Limb (tissue), 2 donors: ENCODE data around the gene FMOD.

Source experiments
- DNase-seq, 2 donors: peaks; one replicate each; pipeline ENCODE4 v3.0.0-alpha.2; 2016; ENCODE audit errors: extremely low spot score in 2 of 2

The FMOD gene

DNA sequence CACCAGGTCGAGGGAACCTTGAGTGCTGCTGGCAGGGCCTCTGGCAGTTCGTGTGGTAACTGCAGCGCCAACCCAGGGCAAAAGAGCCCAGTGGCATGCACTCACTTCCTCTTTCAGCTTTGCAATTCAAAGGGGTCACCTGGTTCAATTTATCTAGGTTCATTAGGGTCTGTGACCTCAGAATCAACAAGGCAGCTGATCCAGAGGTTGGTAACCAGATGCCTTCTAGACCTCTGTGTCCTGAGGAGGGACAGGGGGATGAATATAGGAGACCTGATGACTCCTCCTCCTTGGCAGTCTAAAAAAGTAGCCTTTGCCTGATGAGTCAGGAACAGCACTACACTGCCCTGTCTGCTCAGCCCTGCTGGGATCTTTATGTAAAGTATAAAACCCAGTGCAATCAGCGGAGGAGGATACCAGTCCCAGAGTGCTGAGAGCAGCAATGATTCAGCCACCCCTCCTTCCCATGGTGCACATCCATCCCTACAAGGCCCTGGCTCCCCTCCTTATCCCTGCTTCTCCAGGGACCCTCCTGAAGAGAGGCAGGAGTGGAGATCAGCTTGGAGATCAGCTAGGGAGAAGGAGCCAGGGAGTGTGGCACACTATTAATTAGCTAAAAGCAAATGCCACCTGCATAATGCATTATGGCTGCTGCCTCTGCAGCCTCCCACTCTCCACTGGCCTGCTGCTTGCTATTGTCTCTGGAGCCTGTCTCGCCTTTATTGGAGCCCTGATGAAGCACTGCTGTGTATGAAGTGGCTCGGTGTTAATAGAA lies 11.2 kb upstream of the FMOD start:
- DNase-seq: no peak

DNA sequence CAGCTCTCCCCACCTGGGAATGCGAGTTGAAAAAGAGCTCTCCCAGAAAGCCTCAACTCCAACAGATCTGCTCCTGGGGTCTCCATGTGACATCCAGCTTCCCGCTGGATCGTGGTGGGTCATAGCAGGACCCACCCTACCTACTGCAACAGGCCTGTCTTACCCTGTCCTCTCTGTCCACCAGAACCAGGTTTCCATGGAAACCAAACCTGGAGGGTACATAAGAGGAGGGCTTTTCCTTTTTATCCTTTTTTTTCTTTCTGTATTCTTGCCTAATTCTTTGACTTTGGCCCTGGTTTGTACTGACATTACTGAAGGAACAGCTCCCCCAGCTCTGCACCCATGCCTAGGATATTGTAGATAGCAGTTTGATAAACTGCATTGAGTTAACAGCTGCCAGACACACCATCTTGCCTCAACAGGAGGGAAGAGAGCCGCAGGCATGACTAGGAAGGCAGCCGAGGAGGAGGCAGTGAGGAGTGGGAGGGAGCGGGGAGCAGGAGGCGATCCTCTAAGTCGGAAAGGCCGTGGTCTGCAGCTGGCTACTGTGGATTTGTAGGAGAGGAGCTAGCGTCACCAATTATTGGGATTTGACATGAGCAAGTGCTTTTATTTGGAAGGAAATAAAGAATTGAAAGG lies 9.7 kb upstream of the FMOD start:
- DNase-seq: no peak

DNA sequence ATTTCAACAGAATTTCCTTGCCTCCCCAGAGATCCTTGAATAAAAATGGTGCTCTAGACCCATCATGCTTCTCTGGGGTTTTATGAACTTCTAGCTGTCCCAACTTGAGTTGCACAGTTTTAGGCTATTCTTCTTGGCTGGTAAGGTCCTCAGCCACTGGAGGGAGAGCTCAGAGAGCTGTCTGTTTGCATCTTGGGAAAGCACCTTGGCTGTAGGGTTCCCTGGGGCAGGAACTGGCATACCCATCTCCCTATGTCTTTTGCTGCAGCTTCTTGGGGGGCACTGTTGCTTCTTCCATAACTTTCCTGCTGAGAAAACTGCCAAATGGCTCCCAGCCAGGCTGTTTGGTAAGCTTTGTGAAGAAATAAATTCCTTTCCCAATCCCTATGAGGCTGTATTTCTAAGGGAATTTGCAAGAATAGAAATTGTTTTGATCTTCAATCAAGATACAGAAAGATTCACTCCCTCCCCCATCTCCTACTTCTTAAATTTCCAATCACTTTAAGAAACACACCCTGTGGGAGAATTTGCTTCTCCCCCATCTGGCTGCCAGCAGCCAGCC lies 8.2 kb upstream of the FMOD start:
- no peak for DNase-seq

DNA sequence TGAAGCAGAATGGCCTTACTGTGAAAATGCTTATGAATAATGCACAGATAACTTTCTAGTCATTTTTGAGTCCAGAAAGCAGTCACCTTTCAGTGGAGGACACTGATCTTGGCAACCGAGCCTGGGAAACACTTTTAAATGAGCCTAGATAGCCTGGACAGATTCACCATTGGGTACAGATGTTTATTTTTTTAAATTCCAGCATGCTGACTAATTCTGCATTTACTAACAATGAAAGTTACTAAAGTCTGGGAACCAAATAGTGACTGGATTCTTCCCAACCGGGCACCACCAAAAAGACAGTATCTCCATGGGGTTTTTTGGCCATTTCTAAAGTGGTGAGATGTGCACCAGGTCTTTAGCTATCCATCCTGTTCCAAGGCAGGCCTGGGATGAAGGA lies 3.3 kb upstream of the FMOD start:
- no peak for DNase-seq

DNA sequence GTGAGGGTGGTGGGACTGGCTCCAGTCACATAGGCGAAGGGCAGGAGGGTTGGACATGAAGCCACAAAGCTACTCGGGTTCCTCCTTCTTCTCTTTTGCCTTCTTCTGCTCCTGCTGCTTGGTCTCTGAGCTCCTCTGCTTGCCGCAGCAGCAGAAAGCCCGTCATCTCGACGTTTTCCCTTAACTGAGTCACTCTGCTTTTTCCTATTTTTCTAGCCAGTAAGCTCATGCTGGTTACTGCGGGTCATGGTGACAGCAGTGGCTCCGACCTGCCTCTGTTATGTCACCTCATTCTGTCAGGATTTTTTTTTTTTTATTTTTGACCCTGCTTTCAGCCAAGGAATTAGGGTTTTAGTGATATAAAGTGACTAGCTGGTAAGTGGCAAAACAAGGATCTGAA lies 2.6 kb upstream of the FMOD start:
- DNase-seq: no peak

DNA sequence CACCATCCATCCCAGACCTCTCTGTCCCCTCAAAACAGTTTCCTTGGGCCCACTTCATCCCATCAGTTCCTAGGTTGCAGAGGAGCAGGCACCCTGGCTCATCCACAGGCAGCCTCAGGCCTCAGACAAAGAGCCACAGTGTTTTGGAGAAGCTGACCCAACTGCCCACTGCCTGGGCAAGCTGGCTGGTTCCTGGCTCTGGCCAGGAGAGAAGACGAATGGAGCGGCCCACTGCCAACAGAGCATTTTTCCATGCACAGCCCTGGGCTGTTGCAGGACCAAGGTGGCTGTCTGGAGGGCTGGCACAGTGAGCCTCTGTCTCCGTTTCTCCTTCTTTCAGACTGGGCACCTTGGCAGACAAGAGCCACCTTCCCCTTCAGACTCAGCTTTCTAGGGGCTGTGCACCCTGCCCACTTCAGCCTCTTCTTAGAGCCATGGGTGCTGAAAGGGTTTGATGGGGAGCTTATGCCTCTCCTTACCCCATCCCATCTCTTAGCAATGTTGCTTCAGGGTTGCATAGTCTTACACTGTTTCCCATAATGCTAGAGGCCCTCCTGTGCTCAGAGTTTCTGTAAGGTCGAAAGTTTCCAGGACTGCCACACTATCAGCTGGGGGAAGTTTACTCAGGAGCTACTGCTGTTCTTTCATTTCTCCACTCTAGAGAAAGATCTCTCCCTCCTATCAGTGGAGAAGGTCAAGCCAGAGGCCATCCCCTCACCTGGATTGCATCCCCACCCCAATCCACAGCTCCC lies 973 bp downstream of the FMOD start:
- DNase-seq: no peak

DNA sequence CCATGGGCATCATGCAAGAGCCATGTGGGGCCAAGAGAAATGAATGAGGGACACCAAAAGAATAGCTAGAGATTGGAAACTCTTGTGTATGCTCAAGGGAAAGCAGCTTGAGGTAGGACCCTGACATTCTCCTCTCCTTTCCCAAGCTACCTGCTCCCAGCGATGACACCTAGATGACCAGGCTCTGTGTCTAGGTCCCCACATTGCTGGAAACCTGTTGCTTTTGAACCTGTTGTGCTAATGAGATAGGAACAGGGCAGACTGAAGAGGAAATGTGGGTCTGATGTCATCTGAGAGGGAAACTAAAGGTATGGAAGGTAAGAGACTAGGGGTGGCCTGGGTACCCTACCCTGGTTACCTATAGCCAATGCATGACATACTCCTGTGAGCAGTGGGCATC lies 1.8 kb downstream of the FMOD start:
- no peak for DNase-seq

DNA sequence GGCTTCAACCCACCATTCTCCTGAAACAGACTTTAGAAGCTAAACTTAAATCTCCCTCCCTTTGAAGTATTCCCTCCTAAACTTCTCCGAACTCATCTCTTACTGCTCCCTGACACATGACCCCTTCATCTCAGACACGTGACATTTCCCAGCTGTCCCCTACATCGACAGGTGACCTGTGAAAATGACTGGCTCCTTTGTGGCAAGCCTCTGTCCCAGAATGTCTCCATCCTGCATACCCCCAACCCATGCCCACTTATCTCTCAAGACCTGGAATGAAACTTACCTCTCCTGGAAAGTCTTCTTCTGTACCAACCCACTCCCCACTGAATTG lies 4.2 kb downstream of the FMOD start:
- DNase-seq: no peak

DNA sequence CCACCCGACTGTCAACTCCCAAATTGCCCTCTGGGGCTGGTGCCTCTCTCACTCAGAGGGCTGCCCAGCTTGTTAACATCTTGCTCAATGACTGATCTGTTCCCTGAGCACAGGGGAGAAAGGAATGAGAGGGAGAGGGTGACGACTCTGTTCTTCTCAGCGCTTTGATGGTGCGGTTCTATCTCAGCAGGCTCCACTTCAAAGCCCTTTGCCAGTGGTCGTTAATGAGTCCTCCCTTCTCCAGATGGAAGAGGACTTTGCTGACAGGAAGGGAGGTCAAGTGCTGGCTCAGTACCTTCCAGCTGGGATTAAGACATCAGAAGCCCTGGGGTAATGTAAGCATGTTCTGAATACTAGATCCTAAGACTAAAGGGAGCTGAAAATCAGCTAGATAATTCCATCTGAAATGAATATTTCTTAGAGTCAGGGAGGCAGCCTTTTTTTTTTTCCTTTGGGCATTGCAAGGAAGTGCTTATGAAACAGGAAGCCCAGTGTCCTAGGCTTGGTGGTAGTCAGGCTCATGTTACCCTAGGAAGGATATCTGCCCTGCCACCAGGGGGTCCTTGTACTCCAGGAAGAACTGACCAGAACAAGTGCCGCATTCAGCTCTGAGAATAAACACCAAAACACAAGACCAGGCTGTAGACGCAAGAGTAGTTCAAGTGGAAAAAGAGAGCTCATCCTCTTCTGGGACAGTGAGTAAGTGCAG lies 4.7 kb downstream of the FMOD start:
- no peak for DNase-seq

DNA sequence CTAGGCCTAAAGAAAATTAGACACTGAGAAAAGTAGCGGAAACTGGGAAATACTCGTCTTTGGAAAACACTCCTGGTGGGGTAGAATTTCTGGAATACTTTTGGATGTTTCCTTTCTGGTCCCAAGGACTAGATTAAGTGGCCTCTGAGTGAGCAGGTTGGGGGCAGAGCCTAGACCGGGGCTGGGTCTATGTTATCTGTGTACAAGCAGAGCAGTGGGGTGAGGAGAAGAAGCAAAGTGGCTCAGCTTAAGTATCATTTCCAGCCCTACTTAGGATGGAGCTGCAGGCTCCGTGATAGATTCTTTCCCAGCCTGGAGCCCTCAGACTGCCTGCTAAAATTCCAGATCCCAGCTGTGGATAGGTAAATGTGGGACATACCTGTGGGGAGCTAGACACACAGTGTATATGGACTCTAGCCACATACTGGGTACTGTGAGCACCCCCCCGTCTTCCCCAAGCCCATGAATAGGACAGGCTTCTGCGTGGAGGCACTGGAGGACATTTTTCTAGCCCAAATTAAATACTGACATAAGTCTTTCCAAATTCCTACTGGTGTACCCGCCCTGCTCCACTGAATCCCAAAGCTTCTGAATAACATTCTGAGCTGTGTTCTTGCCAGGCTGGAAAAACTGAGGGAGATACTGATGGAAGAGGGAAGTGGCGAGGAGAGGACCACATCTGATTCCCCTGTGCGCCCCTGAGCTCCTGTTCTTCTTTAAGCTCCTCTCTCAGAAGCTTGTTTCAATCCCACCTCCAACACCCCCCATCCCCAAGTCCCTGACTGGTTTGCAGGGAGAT lies 6.8 kb downstream of the FMOD start:
- DNase-seq: no peak

DNA sequence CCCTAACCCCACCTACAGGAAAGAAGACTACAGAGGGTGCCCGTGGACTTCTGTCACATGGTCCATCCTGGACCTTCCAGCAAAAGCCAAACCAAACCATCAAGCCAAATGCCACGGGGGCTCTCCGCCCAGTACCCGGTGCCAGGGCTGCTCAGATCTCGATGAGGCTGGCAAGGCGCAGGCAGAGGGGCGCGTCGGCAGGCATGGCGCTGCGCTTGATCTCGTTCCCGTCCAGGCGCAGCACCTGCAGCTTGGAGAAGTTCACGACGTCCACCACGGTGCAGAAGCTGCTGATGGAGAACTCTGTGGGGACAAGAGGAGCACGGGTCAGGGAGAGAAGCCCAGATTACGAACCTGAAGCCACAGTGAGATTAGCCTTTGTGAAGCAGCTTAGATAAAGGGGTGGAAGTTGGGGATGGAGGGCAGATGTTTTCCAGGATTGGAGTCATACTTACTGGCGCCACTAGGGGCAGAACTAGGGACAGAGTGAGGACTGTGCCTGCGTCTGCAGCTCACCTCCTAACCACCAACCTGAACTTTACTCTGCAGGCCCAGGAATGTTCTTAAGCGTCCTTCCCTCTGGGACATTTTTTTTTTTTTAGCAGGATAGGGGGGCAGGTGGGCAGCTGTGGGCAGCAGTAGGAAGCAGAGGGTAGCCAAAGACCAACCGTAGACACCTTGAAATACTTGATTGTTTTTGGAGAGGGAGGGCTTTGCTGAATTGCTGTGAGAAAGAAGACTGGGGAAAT lies 8.6 kb downstream of the FMOD start:
- DNase-seq: peak in 1 of 2 donors; percentile 68

DNA sequence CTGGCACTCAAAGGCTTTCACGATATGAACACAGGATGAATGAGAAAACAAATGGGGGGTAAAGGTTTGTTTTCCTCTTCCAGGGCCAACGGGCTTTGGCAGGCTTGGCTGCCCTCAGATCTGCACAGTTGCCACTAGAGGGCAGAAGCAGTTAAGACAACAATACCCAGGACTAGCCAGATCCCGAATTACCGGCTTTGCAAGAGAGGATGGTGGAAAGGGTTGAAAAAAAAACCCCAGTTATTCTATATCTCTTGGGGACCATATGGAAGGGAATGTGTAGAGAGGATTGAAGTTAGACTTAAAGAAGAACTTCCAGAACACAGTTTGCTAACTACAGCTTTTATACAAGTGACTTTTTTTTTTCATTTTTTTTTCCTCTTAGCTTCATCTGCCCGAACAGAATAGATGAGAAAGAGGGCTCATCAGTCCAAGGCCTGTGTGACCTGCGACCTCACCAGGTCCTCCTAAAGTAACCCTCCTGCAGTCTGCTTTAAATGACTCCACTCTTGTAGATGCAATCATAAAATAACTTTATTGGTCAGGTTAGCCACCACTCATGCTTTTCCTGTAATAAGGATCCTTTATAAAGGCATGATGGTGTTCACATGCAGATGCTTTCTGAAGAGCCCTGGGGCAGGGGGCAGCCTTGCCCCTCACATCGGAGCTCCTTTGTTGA lies 10.7 kb downstream of the FMOD start:
- DNase-seq: peak; percentile 77 to 90

DNA sequence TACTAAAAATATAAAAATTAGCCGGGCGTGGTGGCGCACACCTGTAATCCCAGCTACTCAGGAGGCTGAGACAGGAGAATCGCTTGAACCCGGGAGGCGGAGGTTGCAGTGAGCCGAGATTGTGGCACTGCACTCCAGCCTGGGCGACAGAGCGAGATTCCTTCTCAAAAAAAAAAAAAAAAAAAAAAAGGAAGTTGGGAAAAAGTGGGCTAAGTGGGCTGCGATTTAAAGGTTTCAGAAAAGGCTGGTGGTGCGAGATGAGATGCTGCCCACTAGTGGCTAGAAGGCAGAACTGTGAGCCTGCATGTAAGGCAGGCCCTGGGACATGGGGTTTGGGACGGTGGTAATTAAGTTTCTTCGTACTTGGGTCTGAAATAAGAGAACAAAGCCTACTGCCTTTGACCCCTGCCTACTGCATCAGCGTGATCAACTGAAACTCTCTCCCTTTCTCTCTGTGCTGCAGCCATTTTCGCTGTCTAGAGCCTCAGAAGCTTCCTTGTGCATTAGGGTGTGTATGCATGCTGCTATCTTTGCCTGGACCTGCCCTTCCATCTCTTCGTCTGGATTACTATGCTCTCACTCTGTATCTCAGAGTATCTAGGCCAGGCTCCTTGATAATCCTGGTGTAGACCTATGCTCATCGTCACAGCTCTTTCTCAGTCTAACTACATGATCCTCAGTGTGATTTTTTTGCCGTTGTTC lies 12.4 kb downstream of the FMOD start:
- peak; percentile 49 to 60 for DNase-seq

DNA sequence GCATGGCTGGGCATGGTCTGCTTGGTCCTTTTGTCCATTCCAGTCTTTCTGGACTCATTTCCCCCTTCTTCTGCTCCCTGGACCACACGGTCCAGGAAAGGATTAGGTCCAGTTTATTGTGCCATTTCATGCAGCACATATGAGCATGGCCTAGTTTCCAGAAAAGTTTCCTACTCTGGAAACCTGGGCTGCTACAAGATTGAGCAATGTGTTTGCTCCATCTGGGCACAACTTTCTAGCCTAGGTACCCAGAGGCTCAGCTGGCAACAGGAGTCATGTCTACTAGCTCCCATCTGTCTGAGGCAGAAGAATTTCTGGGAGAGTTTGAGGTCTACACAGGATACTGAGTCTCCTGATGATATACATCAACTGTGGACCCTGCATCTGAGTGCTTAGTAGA lies 14.8 kb downstream of the FMOD start:
- DNase-seq: no peak

DNA sequence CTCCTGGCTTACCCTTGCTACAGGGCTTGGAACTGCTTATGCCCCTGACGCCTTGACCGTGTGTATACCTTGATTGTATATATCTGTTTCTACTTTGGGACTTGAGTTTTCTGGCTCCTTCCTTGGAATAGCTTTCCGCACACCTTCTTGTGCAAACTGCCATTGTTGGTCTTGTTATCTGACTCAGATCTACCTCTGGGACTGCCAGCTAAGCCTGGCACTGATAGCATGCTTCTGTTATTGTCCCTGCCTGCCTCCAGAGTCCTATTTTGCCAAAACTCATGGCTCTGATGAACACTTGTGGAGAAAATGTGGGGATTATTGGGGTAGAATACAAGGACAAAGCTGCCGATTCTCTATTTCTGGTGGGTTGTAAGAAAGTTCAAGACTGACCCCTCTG lies 15.4 kb downstream of the FMOD start:
- DNase-seq: no peak

DNA sequence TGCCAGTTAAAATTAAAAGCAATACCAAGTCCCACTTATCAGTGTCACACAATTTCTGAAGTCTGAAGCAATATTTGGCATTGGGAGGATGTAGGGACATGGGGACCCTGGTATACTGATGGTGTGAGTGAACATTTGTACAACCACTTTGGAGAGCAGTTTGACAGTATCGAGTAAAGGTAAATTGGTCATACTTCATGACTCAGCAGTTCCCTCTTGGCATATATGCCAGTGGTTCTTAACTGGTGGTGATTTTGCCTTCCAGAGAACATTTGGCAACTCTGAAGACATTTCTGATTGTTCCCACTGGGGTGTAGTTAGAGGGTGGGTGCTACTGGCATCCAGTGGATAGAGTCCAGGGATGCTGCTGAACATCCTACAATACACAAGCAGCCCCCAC lies 19.7 kb downstream of the FMOD start:
- no peak for DNase-seq

DNA sequence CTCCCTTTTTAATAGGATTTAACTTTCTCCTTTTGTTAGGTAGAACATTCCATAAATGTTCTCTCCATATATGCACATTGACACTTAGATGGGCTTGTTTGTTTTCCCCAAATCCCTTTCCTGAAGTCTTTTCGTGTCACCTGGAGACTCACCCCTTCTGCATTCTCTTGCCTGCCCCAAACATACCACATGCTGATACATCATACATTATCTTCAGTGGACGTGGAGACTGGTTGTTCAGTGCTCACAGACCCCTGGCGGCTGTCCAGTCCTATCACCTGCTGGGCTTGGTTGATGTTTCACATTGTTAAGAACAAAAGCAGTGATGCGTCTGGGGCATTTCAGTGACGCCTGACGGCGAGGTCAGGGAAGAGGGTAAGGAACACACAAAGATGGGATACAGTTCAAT lies 22.2 kb downstream of the FMOD start:
- no peak for DNase-seq

DNA sequence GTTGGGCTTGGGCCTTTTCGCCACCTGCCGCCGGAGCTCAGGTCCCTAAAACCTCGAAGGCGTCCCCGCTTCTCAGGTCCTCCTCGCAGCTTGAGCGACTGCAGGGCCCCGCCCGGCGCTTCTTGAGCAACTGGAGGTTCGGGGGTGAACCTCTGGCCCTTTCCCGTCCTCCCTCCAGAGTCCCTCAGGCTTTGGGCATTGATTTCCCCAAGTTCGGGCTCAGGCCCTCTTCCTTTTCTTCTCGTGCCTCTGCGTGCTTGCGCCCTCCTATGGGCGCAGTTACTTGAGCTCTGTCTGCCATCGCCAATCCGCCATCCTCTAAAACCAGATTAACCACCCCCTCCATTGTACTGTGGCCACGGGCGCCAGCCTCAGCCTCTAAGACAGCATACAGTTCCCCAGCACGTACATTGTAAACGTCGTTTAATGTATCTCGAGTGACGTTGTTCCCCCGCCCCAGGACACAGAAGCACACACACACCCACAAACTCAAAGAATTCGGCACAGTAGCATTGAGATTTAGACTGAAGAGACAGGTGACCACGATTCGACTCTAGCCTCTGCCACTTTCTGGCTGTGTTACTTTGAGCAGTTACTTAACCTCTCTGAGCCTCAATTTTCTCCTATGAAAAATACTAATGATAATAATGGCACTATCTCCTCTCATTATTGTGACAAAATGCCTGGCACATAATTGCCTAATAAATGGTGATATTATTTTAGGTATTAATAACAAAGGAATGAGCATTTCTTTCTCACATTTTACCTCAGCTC lies 23.1 kb downstream of the FMOD start:
- peak in 1 of 2 donors; percentile 58 for DNase-seq
